HT1080 (cell line): ENCODE results near the gene VEGFD. TPM values are rescaled to one million over a fixed set of nuclear protein-coding genes. Genes with fewer than 3 reads are reported as not detected.
A peak's percentile ranks its signal among the peaks of the same experiment; 100 is the strongest.

Source experiments
- DNase-seq: peaks from one replicate; pipeline ENCODE4 v3.0.0-alpha.2; 2015; ENCODE audit warnings: low read depth
- polyA plus RNA-seq, 2 experiments: library from polyadenylated mRNA; depleted of rRNA; stranded (reverse); fragments of >200 nt; gene quantifications; 2 replicates each; pipeline ENCODE4 v1.2.3, GENCODE V29; 2015
- total RNA-seq: library from RNA; depleted of rRNA; stranded (reverse); fragments of >200 nt; shearing (Covaris generic); gene quantifications from 2 replicates; pipeline ENCODE4 v1.2.3, GENCODE V29; 2014; rRNA removed

The VEGFD gene
- total RNA-seq = 0.37 TPM in 1 of 2 replicates, not detected in the other
- polyA plus RNA-seq (2015; cell fraction: cytosol; rRNA removed) = not detected in 2 replicates
- polyA plus RNA-seq (2015; cell fraction: nucleus; rRNA removed) = 0.53 TPM in 1 of 2 replicates, not detected in the other

GRCh38 chrX:15384304-15384703 is at the start of gene VEGFD:
TSS of gene VEGFD (minus strand) at chrX:15384413. CDS start at chrX:15383946, 467 bp downstream.
- no peak for DNase-seq

GRCh38 chrX:15430584-15430983 is 46.4 kb upstream of the VEGFD start:
- no peak for DNase-seq

GRCh38 chrX:15430076-15430475 is 45.9 kb upstream of the VEGFD start:
- DNase-seq = no peak

GRCh38 chrX:15425024-15425423 is 40.8 kb upstream of the VEGFD start:
- DNase-seq = no peak

- DNase-seq = no peak
Measured at GRCh38 chrX:15418707-15419181, 34.5 kb upstream of the VEGFD start.

- no peak for DNase-seq
Measured at GRCh38 chrX:15418041-15418706, 34.0 kb upstream of the VEGFD start.

GRCh38 chrX:15416133-15416993 is 32.1 kb upstream of the VEGFD start:
- peak; percentile 8 for DNase-seq

GRCh38 chrX:15413101-15413500 is 28.9 kb upstream of the VEGFD start:
- DNase-seq = no peak

GRCh38 chrX:15410947-15411346 is 26.7 kb upstream of the VEGFD start:
- DNase-seq = no peak

GRCh38 chrX:15410430-15410829 is 26.2 kb upstream of the VEGFD start:
- DNase-seq = no peak

GRCh38 chrX:15405846-15406245 is 21.6 kb upstream of the VEGFD start:
- DNase-seq = no peak

- no peak for DNase-seq
Measured at GRCh38 chrX:15404401-15405096, 20.3 kb upstream of the VEGFD start.

GRCh38 chrX:15401378-15401777 is 17.2 kb upstream of the VEGFD start:
- DNase-seq = no peak

- DNase-seq = no peak
Measured at GRCh38 chrX:15399962-15400391, 15.8 kb upstream of the VEGFD start.

- DNase-seq = no peak
Measured at GRCh38 chrX:15398874-15399273, 14.7 kb upstream of the VEGFD start.

- DNase-seq = no peak
Measured at GRCh38 chrX:15395789-15396188, 11.6 kb upstream of the VEGFD start.

- DNase-seq = no peak
Measured at GRCh38 chrX:15391850-15392249, 7.6 kb upstream of the VEGFD start.

GRCh38 chrX:15382813-15383212 is 1.4 kb downstream of the VEGFD start:
- DNase-seq = no peak

GRCh38 chrX:15376956-15377355 is 7.3 kb downstream of the VEGFD start:
- DNase-seq = no peak

GRCh38 chrX:15373976-15374375 is 10.2 kb downstream of the VEGFD start:
- DNase-seq = no peak

GRCh38 chrX:15366506-15367352 is 17.5 kb downstream of the VEGFD start:
- no peak for DNase-seq
